NCI-H446 (cell line): ENCODE data around the gene PRDM10.
"Not testable (repeated sequence)": the region's sequence is repeated elsewhere in the genome, so short reads cannot be mapped to it uniquely, and the experiment has no call there.

Source experiments
- DNase-seq, 2 experiments: peaks; one replicate each; lab custom pipeline; 2025; lab: John Stamatoyannopoulos, UW

PRDM10 gene

GRCh38 chr11:130002352-130002845, at the start of gene PRDM10:
TSS of gene PRDM10 (minus strand) at chr11:130002835. CDS start at chr11:129960964, 41,871 bp downstream.
- peak; percentile 96 for DNase-seq

GRCh38 chr11:130051082-130051481, 48.4 kb upstream of the PRDM10 start:
- no peak for DNase-seq

GRCh38 chr11:130050257-130050656, 47.6 kb upstream of the PRDM10 start:
- peak in 1 of 2 experiments; percentile 9 for DNase-seq

- DNase-seq, result no peak
These were observed 46.7 kb upstream of the PRDM10 start for GRCh38 chr11:130049328-130049771.

- no peak for DNase-seq
These were observed 44.5 kb upstream of the PRDM10 start for GRCh38 chr11:130047141-130047540.

GRCh38 chr11:130043575-130043974, 40.9 kb upstream of the PRDM10 start:
- no peak for DNase-seq

GRCh38 chr11:130042093-130042591, 39.5 kb upstream of the PRDM10 start:
- no peak for DNase-seq

- no peak for DNase-seq
These were observed 37.8 kb upstream of the PRDM10 start for GRCh38 chr11:130040281-130040940.

- DNase-seq, result peak in 1 of 2 experiments; percentile 39
These were observed 35.4 kb upstream of the PRDM10 start for GRCh38 chr11:130037881-130038585.

GRCh38 chr11:130037058-130037457, 34.4 kb upstream of the PRDM10 start:
- DNase-seq, result no peak

- DNase-seq, result no peak
These were observed 31.6 kb upstream of the PRDM10 start for GRCh38 chr11:130034236-130034635.

GRCh38 chr11:130032931-130033330, 30.3 kb upstream of the PRDM10 start:
- DNase-seq, result no peak

- DNase-seq, result no peak
These were observed 29.3 kb upstream of the PRDM10 start for GRCh38 chr11:130031945-130032344.

GRCh38 chr11:130031056-130031455, 28.4 kb upstream of the PRDM10 start:
- DNase-seq, result no peak

GRCh38 chr11:130029137-130029536, 26.5 kb upstream of the PRDM10 start:
- no peak for DNase-seq

GRCh38 chr11:130025371-130025770, 22.7 kb upstream of the PRDM10 start:
- DNase-seq, result no peak

- DNase-seq, result no peak
These were observed 21.7 kb upstream of the PRDM10 start for GRCh38 chr11:130024361-130024760.

- DNase-seq, result no peak
These were observed 20.6 kb upstream of the PRDM10 start for GRCh38 chr11:130023204-130023603.

- no peak for DNase-seq
These were observed 20.2 kb upstream of the PRDM10 start for GRCh38 chr11:130022799-130023198.

GRCh38 chr11:130021606-130022005, 19.0 kb upstream of the PRDM10 start:
- not testable (repeated sequence) for DNase-seq

- DNase-seq, result no peak
These were observed 17.7 kb upstream of the PRDM10 start for GRCh38 chr11:130020323-130020722.

- DNase-seq, result not testable (repeated sequence)
These were observed 13.2 kb upstream of the PRDM10 start for GRCh38 chr11:130015846-130016245.

- DNase-seq, result no peak
These were observed 5.7 kb upstream of the PRDM10 start for GRCh38 chr11:130008326-130008725.
